Right lobe of liver (tissue), 6 donors: Measurements from ENCODE around the gene PTPRN2. TPM values are rescaled to one million over a fixed set of nuclear protein-coding genes. Genes with fewer than 3 reads are reported as not detected.

Experiments used
- ATAC-seq, 4 donors: fragments of 200-7000 bp; cut with Tn5 transposase; one replicate each; pipeline ENCODE4 v1.9.1; 2020; ENCODE audit warnings: mild to moderate bottlenecking in 4 of 4, moderate library complexity in 4 of 4
- DNase-seq, 3 donors: peaks; one replicate each; pipeline ENCODE4 v3.0.0-alpha.2; 2020
- H3K27ac ChIP-seq, 3 donors: fragments of 200-600 bp; one replicate each; pipeline ENCODE4 v1.8.0; 2022
- H3K27me3 ChIP-seq, 2 donors: fragments of 200-600 bp; one replicate each; pipeline ENCODE4 v1.8.0; 2022
- H3K36me3 ChIP-seq, 4 donors: fragments of 200-600 bp; sonication (generic) in 1 of 4; one replicate each; pipeline versions ENCODE4 v1.5.1 to v1.8.0; 2017 to 2022; ENCODE audit warnings: control low read depth in 1 of 4
- H3K4me1 ChIP-seq, 4 donors: fragments of 200-600 bp; sonication (generic) in 1 of 4; one replicate each; pipeline versions ENCODE4 v1.5.1 to v1.8.0; 2017 to 2022; ENCODE audit warnings: control low read depth in 1 of 4
- H3K4me3 ChIP-seq, 3 donors: fragments of 200-600 bp; one replicate each; pipeline ENCODE4 v1.8.0; 2022
- H3K9me3 ChIP-seq, 4 donors: fragments of 200-600 bp; sonication (generic) in 1 of 4; one replicate each; pipeline versions ENCODE4 v1.5.1 to v1.8.0; 2017 to 2022; ENCODE audit warnings: control low read depth in 1 of 4
- CTCF ChIP-seq, 4 donors: fragments of 200-600 bp in 3 of 4; fragments of 450-650 bp in 1 of 4; IDR thresholded peaks; one replicate each; pipeline versions ENCODE4 v1.5.1 to v1.8.0; 2016 to 2022; ENCODE audit warnings: antibody characterized with exemption in 4 of 4, mild to moderate bottlenecking in 2 of 4
- POLR2A ChIP-seq: fragments of 450-650 bp; IDR thresholded peaks from one replicate; pipeline ENCODE4 v1.6.1; 2017; ENCODE audit warnings: antibody characterized with exemption, mild to moderate bottlenecking
- WGBS: methylation state at CpG from one replicate; pipeline ENCODE4 v1.1.6; 2018; ENCODE audit warnings: low coverage, low lambda C conversion rate; ENCODE audit not compliant: insufficient coverage; ENCODE audit errors: missing lambda C conversion rate; 5-methylcytosine and 5-hydroxymethylcytosine counted together
- intact Hi-C, 2 donors: fragments of 100-400 bp; cut with DNase I; formaldehyde crosslinking; loops; one replicate each; pipeline versions ENCODE4 v1.11.2 to v1.14.1; 2022
- total RNA-seq, 6 experiments: library from RNA; depleted of rRNA in 2 of 6; stranded (reverse); fragments of >200 nt in 2 of 6; fragmentation: NEBNext Ultra II Directional in 3 of 6; extraction: Animal tissue kit (Norgen Biotek cat#: 25700) in 3 of 6; gene quantifications; one replicate each; pipeline versions ENCODE4 v1.1.0 to v1.2.4, GENCODE V29; 2016 to 2023
- donor health status: DM: no; HTN: yes; CAD: no.
- donor health status: DM: no; HTN: no; CAD: no.
- donor health status: DM: no; HTN: no; CAD: no.
- donor health status: DM: no; HTN: yes; CAD: no.
- donor health status: DM: no; HTN: yes; CAD: no.

PTPRN2 gene
- total RNA-seq, 6 experiments from 2014 or later, result 0.15 to 0.87 (median 0.67) TPM

DNA sequence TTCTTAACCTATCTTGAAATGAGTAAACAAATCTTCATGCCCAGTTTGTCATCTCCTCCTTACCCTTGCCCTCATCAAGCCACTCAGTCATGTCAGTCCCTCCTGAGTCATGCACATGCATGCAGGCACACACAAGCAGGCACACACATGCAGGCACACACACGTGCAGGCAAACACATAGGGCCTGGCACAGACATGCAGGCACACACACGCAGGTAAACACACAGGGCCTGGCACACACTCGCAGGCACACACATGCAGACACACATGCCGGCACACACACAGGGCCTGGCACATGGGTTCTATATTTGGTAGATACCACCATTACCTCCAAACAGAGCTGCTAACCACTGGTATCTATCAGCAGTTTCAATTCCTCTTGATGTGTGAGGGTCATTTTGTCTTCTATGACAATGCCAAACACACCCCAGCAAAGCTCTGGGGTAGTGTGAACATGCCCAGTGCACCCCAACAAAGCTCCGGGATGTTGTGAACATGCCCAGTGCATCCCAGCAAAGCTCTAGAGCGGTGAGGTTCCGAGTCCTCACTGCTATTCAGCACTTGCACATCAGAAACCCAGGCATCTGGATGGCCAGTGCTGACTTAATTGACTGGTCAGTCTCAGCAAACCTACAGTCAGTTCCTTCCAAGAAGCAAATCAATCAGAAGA lies 563.8 kb downstream of the PTPRN2 start:
- Histone ChIP-seq H3K4me3 (no peak overlapping the region), H3K36me3 (no peaks in the 10 kb centered on the region), H3K4me1 (no peaks in the 10 kb centered on the region), H3K9me3 (no peaks in the 10 kb centered on the region), H3K27me3 (no peaks in the 10 kb centered on the region), H3K27ac (no peak overlapping the region)
- no peak for TF ChIP-seq CTCF (IDR thresholded peaks at IDR 0.05)
- no peak for DNase-seq
- WGBS, result 53% methylated on average over 2 of the region's 7 CpGs
- ATAC-seq, result no peak
- intact Hi-C loops, result no loop called here

DNA sequence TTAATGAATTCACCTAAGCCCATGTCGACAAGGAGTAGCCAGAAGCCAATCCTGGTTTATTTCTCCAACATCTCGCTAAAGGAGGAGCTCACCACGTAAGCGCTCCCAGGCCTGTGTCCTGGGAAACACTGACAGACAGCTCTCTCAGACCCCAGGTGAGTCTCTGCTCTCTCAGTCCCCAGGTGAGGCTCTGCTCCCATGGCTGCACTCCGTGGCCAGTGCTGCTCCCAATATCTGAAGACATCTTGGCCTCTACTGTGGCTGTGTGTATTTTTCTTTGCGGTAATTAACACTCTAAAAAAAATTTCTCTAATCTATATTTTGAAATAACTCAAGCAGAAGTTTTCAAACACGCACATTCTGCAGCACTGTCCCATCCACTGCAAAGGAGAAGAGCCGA lies 564.5 kb downstream of the PTPRN2 start:
- no peak for DNase-seq
- 51% methylated on average over 7 of the region's 8 CpGs for WGBS
- no peak for ATAC-seq
- H3K27me3 ChIP-seq, result no peaks in the 10 kb centered on the region
- no peaks in the 10 kb centered on the region for H3K36me3 ChIP-seq
- TF ChIP-seq CTCF (IDR thresholded peaks at IDR 0.05) (no peak), POLR2A (no peak)
- H3K9me3 ChIP-seq, result no peaks in the 10 kb centered on the region
- H3K4me3 ChIP-seq, result no peak overlapping the region
- no peaks in the 10 kb centered on the region for H3K4me1 ChIP-seq
- intact Hi-C loops, result no loop called here
- no peak overlapping the region for H3K27ac ChIP-seq

GRCh38 chr7:158022601-158023000 lies 565.0 kb downstream of the PTPRN2 start:
- Histone ChIP-seq H3K4me1 (no peaks in the 10 kb centered on the region), H3K27ac (no peak overlapping the region), H3K4me3 (no peak overlapping the region), H3K36me3 (no peaks in the 10 kb centered on the region), H3K27me3 (no peaks in the 10 kb centered on the region), H3K9me3 (no peaks in the 10 kb centered on the region)
- intact Hi-C loops, result no loop called here
- TF ChIP-seq CTCF (IDR thresholded peaks at IDR 0.05), result no peak
- no peak for TF ChIP-seq POLR2A
- DNase-seq, result peak in 1 of 3 donors; percentile 19
- no peak for ATAC-seq
- WGBS, result 72% methylated on average over 2 of the region's 9 CpGs

GRCh38 chr7:158021836-158022235 lies 565.8 kb downstream of the PTPRN2 start:
- intact Hi-C loops, result no loop called here
- H3K4me3 ChIP-seq, result no peak overlapping the region
- WGBS, result no CpG with 5 or more reads among the region's 4 CpGs
- no peaks in the 10 kb centered on the region for H3K27me3 ChIP-seq
- H3K4me1 ChIP-seq, result no peaks in the 10 kb centered on the region
- H3K36me3 ChIP-seq, result no peaks in the 10 kb centered on the region
- H3K9me3 ChIP-seq, result no peaks in the 10 kb centered on the region
- DNase-seq (peak in 1 of 3 donors; percentile 21), ATAC-seq (no peak)
- H3K27ac ChIP-seq, result no peak overlapping the region
- TF ChIP-seq CTCF (IDR thresholded peaks at IDR 0.05), result no peak
- no peak for TF ChIP-seq POLR2A
